Measurements from ENCODE around the gene OVCH2. TPM values are rescaled to one million over a fixed set of nuclear protein-coding genes. Genes with fewer than 3 reads are reported as not detected.

OVCH2 gene
- total and polyA plus RNA-seq, 2 experiments from 2014 or later: 0.34 TPM; not detected in 1

- Histone ChIP-seq H3K9ac (no peak overlapping the region), H3K36me3 (ENCODE audit: low read depth) (no peaks in the 10 kb centered on the region), H3K79me2 (ENCODE audit: insufficient read depth) (no peaks in the 10 kb centered on the region), H3F3A (ENCODE audit: insufficient read depth) (no peaks in the 10 kb centered on the region), H3K4me3 (no peak overlapping the region), H3K9me2 (ENCODE audit: insufficient read depth) (no peaks in the 10 kb centered on the region), H3K4me1 (ENCODE audit: insufficient read depth) (no peaks in the 10 kb centered on the region), H3K27ac (no peak overlapping the region), H3K9me3 (ENCODE audit: low read depth) (no peaks in the 10 kb centered on the region), H3K4me2 (ENCODE audit: unreplicated experiment) (no peak overlapping the region), H3K27me3 (replicated peaks; ENCODE audit: insufficient read depth) (no peaks in the 10 kb centered on the region), H4K20me1 (ENCODE audit: insufficient read depth) (no peaks in the 10 kb centered on the region), H2AFZ (no peak overlapping the region)
- in situ Hi-C loops (cut with MboI): no loop called here
- TF ChIP-seq EZH2phosphoT487 (IDR thresholded peaks at IDR 0.05; ENCODE audit: insufficient read depth, low read depth) (no peak), EZH2 (IDR thresholded peaks at IDR 0.05; ENCODE audit: insufficient read depth, poor library complexity, severe bottlenecking) (no peak)
- WGBS, 2 experiments (ENCODE audit: low coverage in 1 of 2, low lambda C conversion rate in 2 of 2, missing lambda C conversion rate in 2 of 2): 96 to 97% methylated on average over 3 of the region's 3 CpGs
- DNase-seq: no peak
Observed at GRCh38 chr11:7648264-7648663, 58.0 kb downstream of the OVCH2 start.

- H3K9me3 ChIP-seq (ENCODE audit: low read depth): no peaks in the 10 kb centered on the region
- H3K27ac ChIP-seq: no peak overlapping the region
- no peak for DNase-seq
- in situ Hi-C loops (cut with MboI): no loop called here
- H2AFZ ChIP-seq: no peak overlapping the region
- H3K9ac ChIP-seq: no peak overlapping the region
- H3K4me3 ChIP-seq: no peak overlapping the region
- no peaks in the 10 kb centered on the region for H4K20me1 ChIP-seq (ENCODE audit: insufficient read depth)
- H3K27me3 ChIP-seq (replicated peaks; ENCODE audit: insufficient read depth): no peaks in the 10 kb centered on the region
- no peak for TF ChIP-seq EZH2phosphoT487 (IDR thresholded peaks at IDR 0.05; ENCODE audit: insufficient read depth, low read depth)
- TF ChIP-seq EZH2 (IDR thresholded peaks at IDR 0.05; ENCODE audit: insufficient read depth, poor library complexity, severe bottlenecking): no peak
- no peaks in the 10 kb centered on the region for H3K9me2 ChIP-seq (ENCODE audit: insufficient read depth)
- H3K36me3 ChIP-seq (ENCODE audit: low read depth): no peaks in the 10 kb centered on the region
- no peak overlapping the region for H3K4me2 ChIP-seq (ENCODE audit: unreplicated experiment)
- WGBS, 2 experiments (ENCODE audit: low coverage in 1 of 2, low lambda C conversion rate in 2 of 2, missing lambda C conversion rate in 2 of 2): 78 to 82% methylated on average over 2 of the region's 2 CpGs
- H3F3A ChIP-seq (ENCODE audit: insufficient read depth): no peaks in the 10 kb centered on the region
- H3K79me2 ChIP-seq (ENCODE audit: insufficient read depth): no peaks in the 10 kb centered on the region
- no peaks in the 10 kb centered on the region for H3K4me1 ChIP-seq (ENCODE audit: insufficient read depth)
Observed at GRCh38 chr11:7646866-7647265, 59.4 kb downstream of the OVCH2 start.

GRCh38 chr11:7645206-7645605 lies 61.1 kb downstream of the OVCH2 start:
- H3K9me2 ChIP-seq (ENCODE audit: insufficient read depth): no peaks in the 10 kb centered on the region
- no peak overlapping the region for H3K27ac ChIP-seq
- H3K9me3 ChIP-seq (ENCODE audit: low read depth): no peaks in the 10 kb centered on the region
- H3K4me3 ChIP-seq: no peak overlapping the region
- TF ChIP-seq EZH2phosphoT487 (IDR thresholded peaks at IDR 0.05; ENCODE audit: insufficient read depth, low read depth) (no peak), EZH2 (IDR thresholded peaks at IDR 0.05; ENCODE audit: insufficient read depth, poor library complexity, severe bottlenecking) (no peak)
- H3K4me2 ChIP-seq (ENCODE audit: unreplicated experiment): no peak overlapping the region
- H3F3A ChIP-seq (ENCODE audit: insufficient read depth): no peaks in the 10 kb centered on the region
- WGBS, 2 experiments (ENCODE audit: low coverage in 1 of 2, low lambda C conversion rate in 2 of 2, missing lambda C conversion rate in 2 of 2): 65 to 73% methylated on average over 3 of the region's 3 CpGs
- H3K9ac ChIP-seq: no peak overlapping the region
- H4K20me1 ChIP-seq (ENCODE audit: insufficient read depth): no peaks in the 10 kb centered on the region
- DNase-seq: no peak
- no peaks in the 10 kb centered on the region for H3K79me2 ChIP-seq (ENCODE audit: insufficient read depth)
- no peaks in the 10 kb centered on the region for H3K36me3 ChIP-seq (ENCODE audit: low read depth)
- H3K27me3 ChIP-seq (replicated peaks; ENCODE audit: insufficient read depth): no peaks in the 10 kb centered on the region
- in situ Hi-C loops (cut with MboI): no loop called here
- H2AFZ ChIP-seq: no peak overlapping the region
- no peaks in the 10 kb centered on the region for H3K4me1 ChIP-seq (ENCODE audit: insufficient read depth)

- in situ Hi-C loops (cut with MboI): no loop called here
- no peak for DNase-seq
- Histone ChIP-seq H3K27ac (no peak overlapping the region), H3K9me2 (ENCODE audit: insufficient read depth) (no peaks in the 10 kb centered on the region), H3K9me3 (ENCODE audit: low read depth) (no peaks in the 10 kb centered on the region), H3K4me2 (ENCODE audit: unreplicated experiment) (no peak overlapping the region), H3K79me2 (ENCODE audit: insufficient read depth) (no peaks in the 10 kb centered on the region), H4K20me1 (ENCODE audit: insufficient read depth) (no peaks in the 10 kb centered on the region), H3K4me1 (ENCODE audit: insufficient read depth) (peaks cover under 1% of the 10 kb centered on the region; the same call in 1 of the 2 replicates), H3K9ac (no peak overlapping the region), H3K36me3 (ENCODE audit: low read depth) (no peaks in the 10 kb centered on the region), H3K27me3 (replicated peaks; ENCODE audit: insufficient read depth) (no peaks in the 10 kb centered on the region), H2AFZ (no peak overlapping the region), H3K4me3 (no peak overlapping the region), H3F3A (ENCODE audit: insufficient read depth) (peaks cover under 1% of the 10 kb centered on the region; the same call in 1 of the 2 replicates)
- no peak for TF ChIP-seq EZH2 (IDR thresholded peaks at IDR 0.05; ENCODE audit: insufficient read depth, poor library complexity, severe bottlenecking)
- TF ChIP-seq EZH2phosphoT487 (IDR thresholded peaks at IDR 0.05; ENCODE audit: insufficient read depth, low read depth): no peak
- WGBS, 2 experiments (ENCODE audit: low coverage in 1 of 2, low lambda C conversion rate in 2 of 2, missing lambda C conversion rate in 2 of 2): 87 to 90% methylated on average over 4 of the region's 4 CpGs
Observed at GRCh38 chr11:7643314-7643713, 63.0 kb downstream of the OVCH2 start.

GRCh38 chr11:7642747-7643146 lies 63.5 kb downstream of the OVCH2 start:
- no peak overlapping the region for H3K4me2 ChIP-seq (ENCODE audit: unreplicated experiment)
- H3K9me2 ChIP-seq (ENCODE audit: insufficient read depth): no peaks in the 10 kb centered on the region
- no peak overlapping the region for H3K4me3 ChIP-seq
- H3K27ac ChIP-seq: no peak overlapping the region
- H2AFZ ChIP-seq: no peak overlapping the region
- H3K27me3 ChIP-seq (replicated peaks; ENCODE audit: insufficient read depth): no peaks in the 10 kb centered on the region
- no peak for DNase-seq
- peaks cover 7% of the 10 kb centered on the region for H3K4me1 ChIP-seq (ENCODE audit: insufficient read depth)
- 55 to 59% methylated on average over 4 of the region's 4 CpGs for WGBS, 2 experiments (ENCODE audit: low coverage in 1 of 2, low lambda C conversion rate in 2 of 2, missing lambda C conversion rate in 2 of 2)
- H3K9ac ChIP-seq: no peak overlapping the region
- no peaks in the 10 kb centered on the region for H3K9me3 ChIP-seq (ENCODE audit: low read depth)
- no peaks in the 10 kb centered on the region for H4K20me1 ChIP-seq (ENCODE audit: insufficient read depth)
- no peaks in the 10 kb centered on the region for H3K79me2 ChIP-seq (ENCODE audit: insufficient read depth)
- TF ChIP-seq EZH2 (IDR thresholded peaks at IDR 0.05; ENCODE audit: insufficient read depth, poor library complexity, severe bottlenecking): no peak
- TF ChIP-seq EZH2phosphoT487 (IDR thresholded peaks at IDR 0.05; ENCODE audit: insufficient read depth, low read depth): no peak
- in situ Hi-C loops (cut with MboI): no loop called here
- H3K36me3 ChIP-seq (ENCODE audit: low read depth): no peaks in the 10 kb centered on the region
- H3F3A ChIP-seq (ENCODE audit: insufficient read depth): peaks cover 6% of the 10 kb centered on the region

All from GM23248 (cell line).